ENCODE results near the gene PNP.

PNP gene

GRCh38 chr14:20469242-20469889 is at the start of gene PNP (continued):
- TF ChIP-seq ZSCAN23 (tag by site-specific recombination; IDR thresholded peaks at IDR 0.05), result peak; percentile 74; the same call in 1 of the 2 replicates
- no peak for TF ChIP-seq ZNF292 (tag by site-specific recombination; IDR thresholded peaks at IDR 0.05; ENCODE audit: borderline replicate concordance, low read depth)
- no peak for TF ChIP-seq ZNF184 (tag by site-specific recombination; IDR thresholded peaks at IDR 0.05)
- peak; percentile 48; the same call in 1 of the 2 replicates for TF ChIP-seq OVOL3 (tag by site-specific recombination; IDR thresholded peaks at IDR 0.05)
- peak; percentile 79 for TF ChIP-seq ZEB2 (tag by site-specific recombination; IDR thresholded peaks at IDR 0.05)
- TF ChIP-seq ZNF324 (tag by site-specific recombination; IDR thresholded peaks at IDR 0.05), result peak; percentile 89
- peak; percentile 98 for TF ChIP-seq ZNF2 (tag by site-specific recombination; IDR thresholded peaks at IDR 0.05)
- TF ChIP-seq, protein P1, sequence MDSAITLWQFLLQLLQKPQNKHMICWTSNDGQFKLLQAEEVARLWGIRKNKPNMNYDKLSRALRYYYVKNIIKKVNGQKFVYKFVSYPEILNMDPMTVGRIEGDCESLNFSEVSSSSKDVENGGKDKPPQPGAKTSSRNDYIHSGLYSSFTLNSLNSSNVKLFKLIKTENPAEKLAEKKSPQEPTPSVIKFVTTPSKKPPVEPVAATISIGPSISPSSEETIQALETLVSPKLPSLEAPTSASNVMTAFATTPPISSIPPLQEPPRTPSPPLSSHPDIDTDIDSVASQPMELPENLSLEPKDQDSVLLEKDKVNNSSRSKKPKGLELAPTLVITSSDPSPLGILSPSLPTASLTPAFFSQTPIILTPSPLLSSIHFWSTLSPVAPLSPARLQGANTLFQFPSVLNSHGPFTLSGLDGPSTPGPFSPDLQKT (IDR thresholded peaks at IDR 0.05; ENCODE audit: borderline replicate concordance, low read depth, low read length), result no peak
- TF ChIP-seq ZNF571 (tag by site-specific recombination; IDR thresholded peaks at IDR 0.05), result no peak
- no peak for TF ChIP-seq ZNF426 (tag by site-specific recombination; IDR thresholded peaks at IDR 0.05)
- TF ChIP-seq GLI2 (tag by site-specific recombination; IDR thresholded peaks at IDR 0.05; ENCODE audit: borderline replicate concordance, low read depth), result no peak
- TF ChIP-seq ZNF211 (tag by site-specific recombination; IDR thresholded peaks at IDR 0.05; ENCODE audit: low read depth), result no peak
- no peak; the same call in 1 of the 2 replicates for TF ChIP-seq ZNF549 (tag by site-specific recombination; IDR thresholded peaks at IDR 0.05)
- no peak for TF ChIP-seq MEIS1 (CRISPR knock-in tag; IDR thresholded peaks at IDR 0.05; ENCODE audit: borderline replicate concordance)
- TF ChIP-seq ZSCAN5A (tag by site-specific recombination; IDR thresholded peaks at IDR 0.05), result peak; percentile 76
- TF ChIP-seq ZNF843 (tag by site-specific recombination; IDR thresholded peaks at IDR 0.05), result peak; percentile 60; the same call in 1 of the 2 replicates
- TF ChIP-seq, protein P2, sequence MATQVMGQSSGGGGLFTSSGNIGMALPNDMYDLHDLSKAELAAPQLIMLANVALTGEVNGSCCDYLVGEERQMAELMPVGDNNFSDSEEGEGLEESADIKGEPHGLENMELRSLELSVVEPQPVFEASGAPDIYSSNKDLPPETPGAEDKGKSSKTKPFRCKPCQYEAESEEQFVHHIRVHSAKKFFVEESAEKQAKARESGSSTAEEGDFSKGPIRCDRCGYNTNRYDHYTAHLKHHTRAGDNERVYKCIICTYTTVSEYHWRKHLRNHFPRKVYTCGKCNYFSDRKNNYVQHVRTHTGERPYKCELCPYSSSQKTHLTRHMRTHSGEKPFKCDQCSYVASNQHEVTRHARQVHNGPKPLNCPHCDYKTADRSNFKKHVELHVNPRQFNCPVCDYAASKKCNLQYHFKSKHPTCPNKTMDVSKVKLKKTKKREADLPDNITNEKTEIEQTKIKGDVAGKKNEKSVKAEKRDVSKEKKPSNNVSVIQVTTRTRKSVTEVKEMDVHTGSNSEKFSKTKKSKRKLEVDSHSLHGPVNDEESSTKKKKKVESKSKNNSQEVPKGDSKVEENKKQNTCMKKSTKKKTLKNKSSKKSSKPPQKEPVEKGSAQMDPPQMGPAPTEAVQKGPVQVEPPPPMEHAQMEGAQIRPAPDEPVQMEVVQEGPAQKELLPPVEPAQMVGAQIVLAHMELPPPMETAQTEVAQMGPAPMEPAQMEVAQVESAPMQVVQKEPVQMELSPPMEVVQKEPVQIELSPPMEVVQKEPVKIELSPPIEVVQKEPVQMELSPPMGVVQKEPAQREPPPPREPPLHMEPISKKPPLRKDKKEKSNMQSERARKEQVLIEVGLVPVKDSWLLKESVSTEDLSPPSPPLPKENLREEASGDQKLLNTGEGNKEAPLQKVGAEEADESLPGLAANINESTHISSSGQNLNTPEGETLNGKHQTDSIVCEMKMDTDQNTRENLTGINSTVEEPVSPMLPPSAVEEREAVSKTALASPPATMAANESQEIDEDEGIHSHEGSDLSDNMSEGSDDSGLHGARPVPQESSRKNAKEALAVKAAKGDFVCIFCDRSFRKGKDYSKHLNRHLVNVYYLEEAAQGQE (tag by site-specific recombination; IDR thresholded peaks at IDR 0.05), result no peak; the same call in 1 of the 2 replicates
- peak; percentile 86 for TF ChIP-seq ZBTB20 (tag by site-specific recombination; IDR thresholded peaks at IDR 0.05)
- no peak for TF ChIP-seq ZNF514 (tag by site-specific recombination; IDR thresholded peaks at IDR 0.05)
- no peak for TF ChIP-seq ZNF621 (tag by site-specific recombination; IDR thresholded peaks at IDR 0.05)
- no peak for TF ChIP-seq HOXA7 (CRISPR knock-in tag; IDR thresholded peaks at IDR 0.05; ENCODE audit: borderline replicate concordance)
- TF ChIP-seq ZBTB44 (tag by site-specific recombination; IDR thresholded peaks at IDR 0.05), result no peak
- peak; percentile 89 for TF ChIP-seq ZBTB48 (tag by site-specific recombination; IDR thresholded peaks at IDR 0.05)
- no peak for TF ChIP-seq YY2 (tag by site-specific recombination; IDR thresholded peaks at IDR 0.05)
- peak; percentile 99 for TF ChIP-seq ZNF600 (tag by site-specific recombination; IDR thresholded peaks at IDR 0.05)
- TF ChIP-seq, protein P3, sequence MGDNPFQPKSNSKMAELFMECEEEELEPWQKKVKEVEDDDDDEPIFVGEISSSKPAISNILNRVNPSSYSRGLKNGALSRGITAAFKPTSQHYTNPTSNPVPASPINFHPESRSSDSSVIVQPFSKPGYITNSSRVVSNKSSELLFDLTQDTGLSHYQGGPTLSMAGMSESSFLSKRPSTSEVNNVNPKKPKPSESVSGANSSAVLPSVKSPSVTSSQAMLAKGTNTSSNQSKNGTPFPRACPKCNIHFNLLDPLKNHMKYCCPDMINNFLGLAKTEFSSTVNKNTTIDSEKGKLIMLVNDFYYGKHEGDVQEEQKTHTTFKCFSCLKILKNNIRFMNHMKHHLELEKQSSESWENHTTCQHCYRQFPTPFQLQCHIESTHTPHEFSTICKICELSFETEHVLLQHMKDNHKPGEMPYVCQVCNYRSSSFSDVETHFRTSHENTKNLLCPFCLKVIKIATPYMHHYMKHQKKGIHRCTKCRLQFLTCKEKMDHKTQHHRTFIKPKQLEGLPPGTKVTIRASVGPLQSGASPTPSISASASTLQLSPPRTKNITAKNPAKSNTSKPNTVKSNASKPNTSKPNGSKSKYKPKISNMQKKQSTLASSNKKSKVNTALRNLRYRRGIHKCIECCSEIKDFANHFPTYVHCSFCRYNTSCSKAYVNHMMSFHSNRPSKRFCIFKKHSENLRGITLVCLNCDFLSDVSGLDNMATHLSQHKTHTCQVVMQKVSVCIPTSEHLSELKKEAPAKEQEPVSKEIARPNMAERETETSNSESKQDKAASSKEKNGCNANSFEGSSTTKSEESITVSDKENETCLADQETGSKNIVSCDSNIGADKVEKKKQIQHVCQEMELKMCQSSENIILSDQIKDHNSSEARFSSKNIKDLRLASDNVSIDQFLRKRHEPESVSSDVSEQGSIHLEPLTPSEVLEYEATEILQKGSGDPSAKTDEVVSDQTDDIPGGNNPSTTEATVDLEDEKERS (tag by site-specific recombination; IDR thresholded peaks at IDR 0.05), result no peak
- TF ChIP-seq MZF1 (tag by site-specific recombination; IDR thresholded peaks at IDR 0.05; ENCODE audit: borderline replicate concordance), result peak; percentile 77; the same call in 1 of the 2 replicates
- peak; percentile 79; the same call in 1 of the 2 replicates for TF ChIP-seq GLI4 (tag by site-specific recombination; IDR thresholded peaks at IDR 0.05)
- TF ChIP-seq ZNF132 (tag by site-specific recombination; IDR thresholded peaks at IDR 0.05; ENCODE audit: borderline replicate concordance), result no peak
- TF ChIP-seq ZNF221 (tag by site-specific recombination; IDR thresholded peaks at IDR 0.05; ENCODE audit: borderline replicate concordance), result no peak

All from HEK293 (cell line).